ENCODE data around the gene HAVCR1.
"Not testable (repeated sequence)": the region's sequence is repeated elsewhere in the genome, so short reads cannot be mapped to it uniquely, and the experiment has no call there.

GRCh38 chr5:157056848-157057247, 2.1 kb downstream of the HAVCR1 start:
- TF ChIP-seq CTCF (conservative IDR thresholded peaks at IDR 0.05; ENCODE audit: low read depth in 2 of 2); POLR2AphosphoS5 (IDR thresholded peaks at IDR 0.05; ENCODE audit: low read depth); EZH2phosphoT487 (IDR thresholded peaks at IDR 0.05; ENCODE audit: unreplicated experiment); ZNF114 (CRISPR knock-in tag; IDR thresholded peaks at IDR 0.05); NANOG (IDR thresholded peaks at IDR 0.05; ENCODE audit: borderline replicate concordance); CREB1 (CRISPR knock-in tag; IDR thresholded peaks at IDR 0.05; ENCODE audit: low read depth); JUNB (IDR thresholded peaks at IDR 0.05; ENCODE audit: unreplicated experiment); EZH2 (IDR thresholded peaks at IDR 0.05; ENCODE audit: low read depth, unreplicated experiment); STAT1 (IDR thresholded peaks at IDR 0.05; ENCODE audit: unreplicated experiment); ZNF331 (CRISPR knock-in tag; IDR thresholded peaks at IDR 0.05; ENCODE audit: low read depth): not testable (repeated sequence)
- TF ChIP-seq, protein P1, sequence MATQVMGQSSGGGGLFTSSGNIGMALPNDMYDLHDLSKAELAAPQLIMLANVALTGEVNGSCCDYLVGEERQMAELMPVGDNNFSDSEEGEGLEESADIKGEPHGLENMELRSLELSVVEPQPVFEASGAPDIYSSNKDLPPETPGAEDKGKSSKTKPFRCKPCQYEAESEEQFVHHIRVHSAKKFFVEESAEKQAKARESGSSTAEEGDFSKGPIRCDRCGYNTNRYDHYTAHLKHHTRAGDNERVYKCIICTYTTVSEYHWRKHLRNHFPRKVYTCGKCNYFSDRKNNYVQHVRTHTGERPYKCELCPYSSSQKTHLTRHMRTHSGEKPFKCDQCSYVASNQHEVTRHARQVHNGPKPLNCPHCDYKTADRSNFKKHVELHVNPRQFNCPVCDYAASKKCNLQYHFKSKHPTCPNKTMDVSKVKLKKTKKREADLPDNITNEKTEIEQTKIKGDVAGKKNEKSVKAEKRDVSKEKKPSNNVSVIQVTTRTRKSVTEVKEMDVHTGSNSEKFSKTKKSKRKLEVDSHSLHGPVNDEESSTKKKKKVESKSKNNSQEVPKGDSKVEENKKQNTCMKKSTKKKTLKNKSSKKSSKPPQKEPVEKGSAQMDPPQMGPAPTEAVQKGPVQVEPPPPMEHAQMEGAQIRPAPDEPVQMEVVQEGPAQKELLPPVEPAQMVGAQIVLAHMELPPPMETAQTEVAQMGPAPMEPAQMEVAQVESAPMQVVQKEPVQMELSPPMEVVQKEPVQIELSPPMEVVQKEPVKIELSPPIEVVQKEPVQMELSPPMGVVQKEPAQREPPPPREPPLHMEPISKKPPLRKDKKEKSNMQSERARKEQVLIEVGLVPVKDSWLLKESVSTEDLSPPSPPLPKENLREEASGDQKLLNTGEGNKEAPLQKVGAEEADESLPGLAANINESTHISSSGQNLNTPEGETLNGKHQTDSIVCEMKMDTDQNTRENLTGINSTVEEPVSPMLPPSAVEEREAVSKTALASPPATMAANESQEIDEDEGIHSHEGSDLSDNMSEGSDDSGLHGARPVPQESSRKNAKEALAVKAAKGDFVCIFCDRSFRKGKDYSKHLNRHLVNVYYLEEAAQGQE (IDR thresholded peaks at IDR 0.05; ENCODE audit: unreplicated experiment) = not testable (repeated sequence)
- TF ChIP-seq, protein P2, sequence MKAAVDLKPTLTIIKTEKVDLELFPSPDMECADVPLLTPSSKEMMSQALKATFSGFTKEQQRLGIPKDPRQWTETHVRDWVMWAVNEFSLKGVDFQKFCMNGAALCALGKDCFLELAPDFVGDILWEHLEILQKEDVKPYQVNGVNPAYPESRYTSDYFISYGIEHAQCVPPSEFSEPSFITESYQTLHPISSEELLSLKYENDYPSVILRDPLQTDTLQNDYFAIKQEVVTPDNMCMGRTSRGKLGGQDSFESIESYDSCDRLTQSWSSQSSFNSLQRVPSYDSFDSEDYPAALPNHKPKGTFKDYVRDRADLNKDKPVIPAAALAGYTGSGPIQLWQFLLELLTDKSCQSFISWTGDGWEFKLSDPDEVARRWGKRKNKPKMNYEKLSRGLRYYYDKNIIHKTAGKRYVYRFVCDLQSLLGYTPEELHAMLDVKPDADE (IDR thresholded peaks at IDR 0.05) = not testable (repeated sequence)
